Measurements from ENCODE around the gene GGACT. TPM values are rescaled to one million over a fixed set of nuclear protein-coding genes. Genes with fewer than 3 reads are reported as not detected.
A peak's percentile ranks its signal among the peaks of the same experiment; 100 is the strongest.
"Not testable (repeated sequence)": the region's sequence is repeated elsewhere in the genome, so short reads cannot be mapped to it uniquely, and the experiment has no call there.

The GGACT gene
- total RNA-seq: 1 to 10 TPM; 3.1 to 4.1 TPM

DNA sequence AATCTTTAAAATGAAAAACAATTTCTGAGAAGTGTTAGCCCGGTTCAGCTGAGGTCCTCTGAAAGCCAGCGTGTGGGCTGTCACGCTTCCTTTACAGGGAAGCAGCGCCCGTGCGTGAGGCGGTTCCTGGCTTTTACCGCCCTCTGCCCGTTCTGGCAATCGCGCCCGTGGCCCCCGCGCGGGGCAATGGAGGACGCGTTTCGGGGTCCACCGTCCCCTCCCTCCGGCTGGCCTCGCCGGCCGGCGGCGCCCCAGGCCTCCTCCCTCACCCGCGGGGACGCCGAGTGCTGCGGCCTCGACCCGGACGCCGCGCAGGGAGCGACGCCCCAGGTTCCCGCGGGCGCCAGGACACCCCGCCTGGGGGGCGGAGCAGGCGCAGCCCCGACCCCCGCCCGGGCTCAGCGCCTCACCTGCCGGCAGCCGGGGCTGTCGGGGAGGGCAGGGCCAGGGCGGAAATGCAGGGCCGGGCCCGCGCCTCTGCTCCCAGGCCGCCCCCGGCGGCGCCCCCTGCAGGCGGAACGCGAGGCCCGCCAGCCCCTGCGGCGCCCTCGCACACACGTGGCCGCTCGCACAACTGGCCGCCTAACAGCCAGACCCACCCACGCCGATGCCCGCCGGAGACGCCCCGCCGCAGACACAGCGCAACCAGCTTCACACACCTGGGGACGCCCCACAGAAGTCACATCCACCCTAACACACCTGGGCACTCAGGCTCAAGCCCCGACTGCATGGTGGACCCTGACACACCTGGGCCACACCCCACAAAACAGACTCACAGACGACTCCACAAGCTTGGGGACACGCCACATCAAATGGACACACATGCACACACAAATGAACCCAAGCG lies at the start of gene GGACT:
Gene GGACT, minus strand, starts transcription at position 459 of the 847 bp plus-strand sequence. CDS start 56,198 bp downstream, outside the sequence.
- H3K4me3 Mint-ChIP-seq: peak within 1 kb of the TSS; percentile 83
- DNase-seq: peak; percentile 95
- peak within 1 kb of the TSS; percentile 95 for H3K27ac Mint-ChIP-seq
- H3K36me3 Mint-ChIP-seq: peaks cover 3% of the 10 kb centered on the region
- H3K4me1 Mint-ChIP-seq: peaks cover 48% of the 10 kb centered on the region
- H3K9me3 Mint-ChIP-seq: no peaks in the 10 kb centered on the region
- ATAC-seq (ENCODE audit: low read depth): peak; percentile 90
- POLR2A ChIA-PET: interaction anchor here (0.6 to 3.2 kb wide), 6 partner anchors 10 to 1330 kb away, joined by 3 to 30 read pairs (median 4); partner anchors contain the start of genes GPR18 and TMTC4
- H3K27me3 Mint-ChIP-seq: no peaks in the 10 kb centered on the region

DNA sequence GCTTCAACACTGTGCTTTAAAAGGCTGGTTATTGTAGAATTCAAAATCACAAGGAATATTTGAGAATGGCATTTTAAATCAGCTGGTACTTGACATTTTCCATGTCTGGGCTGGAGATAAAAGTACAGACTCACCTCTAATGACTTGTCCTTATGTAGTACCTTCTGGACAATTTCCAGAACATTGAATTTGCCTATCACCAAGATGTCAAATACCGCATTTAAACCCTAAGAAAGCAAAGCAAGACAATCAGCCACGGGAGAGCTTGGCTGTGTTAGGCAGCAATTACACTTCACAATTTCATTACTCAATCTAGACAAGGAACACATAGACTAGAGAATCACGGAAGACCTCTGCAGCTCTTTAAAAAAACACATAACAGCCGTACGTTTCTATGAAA lies 49.2 kb upstream of the GGACT start:
- peak overlapping the region; percentile 20 for H3K27ac Mint-ChIP-seq

DNA sequence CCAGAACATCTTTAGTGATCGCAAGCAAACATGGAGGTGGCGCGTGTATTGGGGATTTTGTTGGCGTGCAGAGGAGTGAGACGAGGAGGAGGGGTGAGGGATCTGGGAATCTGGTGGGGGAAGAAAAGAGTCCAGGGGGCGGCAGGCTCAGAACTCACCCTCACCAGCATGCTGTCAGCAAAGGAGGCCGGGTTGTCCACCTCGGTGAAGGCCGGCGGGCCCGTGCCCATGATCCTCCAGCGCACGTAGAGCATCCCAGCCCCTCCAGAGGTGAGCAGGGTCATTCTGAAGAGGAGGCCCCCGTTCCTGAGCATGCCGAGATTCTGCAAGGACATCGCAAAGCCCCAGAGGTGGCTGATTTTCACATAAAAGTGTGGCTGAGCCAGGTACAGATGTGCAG lies 48.8 kb upstream of the GGACT start:
- Mint-ChIP-seq H3K27me3 (no peaks in the 10 kb centered on the region), H3K36me3 (peaks cover 35% of the 10 kb centered on the region), H3K4me3 (no peak overlapping the region), H3K4me1 (peaks cover 2% of the 10 kb centered on the region), H3K27ac (no peak overlapping the region), H3K9me3 (no peaks in the 10 kb centered on the region)
- no peak for ATAC-seq (ENCODE audit: low read depth)
- no peak for DNase-seq
- POLR2A ChIA-PET: no interaction called here

More for the DNA sequence above, 49.2 kb upstream of the GGACT start:
- POLR2A ChIA-PET: no interaction called here
- Mint-ChIP-seq H3K27me3 (no peaks in the 10 kb centered on the region), H3K9me3 (no peaks in the 10 kb centered on the region), H3K36me3 (peaks cover 35% of the 10 kb centered on the region), H3K4me3 (no peak overlapping the region), H3K4me1 (peaks cover 2% of the 10 kb centered on the region)
- no peak for DNase-seq
- no peak for ATAC-seq (ENCODE audit: low read depth)

DNA sequence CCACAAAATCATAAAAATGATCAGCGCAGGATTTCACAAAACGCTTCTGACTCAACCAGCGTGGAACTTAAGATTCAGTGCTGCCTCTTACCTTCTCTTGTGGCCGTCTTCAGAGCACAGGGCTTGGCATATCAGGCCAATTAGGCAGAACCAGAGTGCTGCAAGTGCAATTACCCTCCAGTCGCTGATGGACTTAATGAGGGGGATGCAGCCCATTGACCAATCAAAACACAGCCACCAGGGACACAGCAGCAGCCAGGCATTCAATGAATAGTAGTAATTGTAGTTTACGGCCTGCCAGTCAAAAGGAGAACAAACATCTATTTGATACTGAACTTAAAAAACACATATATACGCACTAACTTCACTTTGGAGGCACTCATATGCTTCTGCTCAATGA lies 47.9 kb upstream of the GGACT start:
- peaks cover 4% of the 10 kb centered on the region for H3K4me1 Mint-ChIP-seq
- DNase-seq (no peak), ATAC-seq (ENCODE audit: low read depth) (no peak)
- no peaks in the 10 kb centered on the region for H3K27me3 Mint-ChIP-seq
- no peak overlapping the region for H3K4me3 Mint-ChIP-seq
- H3K27ac Mint-ChIP-seq: no peak overlapping the region
- peaks cover 33% of the 10 kb centered on the region for H3K36me3 Mint-ChIP-seq
- H3K9me3 Mint-ChIP-seq: no peaks in the 10 kb centered on the region
- POLR2A ChIA-PET: no interaction called here

DNA sequence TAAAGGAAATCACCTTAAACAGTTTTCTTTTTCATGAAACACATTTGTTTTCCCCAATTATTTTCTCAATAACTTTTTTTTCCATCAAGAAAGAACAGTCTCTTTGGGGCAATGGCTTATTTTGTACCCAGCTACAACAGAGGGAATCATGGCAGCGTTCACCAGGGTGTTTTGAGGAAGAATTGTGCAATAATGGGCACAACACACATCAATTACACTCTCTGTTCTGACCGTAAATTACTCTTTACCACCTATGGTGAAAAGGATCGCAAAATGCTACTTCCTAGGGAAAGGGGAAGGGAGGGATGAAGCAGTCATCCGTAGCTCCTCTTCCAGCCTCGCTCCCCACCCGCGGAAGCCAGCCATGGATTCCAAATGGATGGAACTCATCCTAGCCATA lies 47.4 kb upstream of the GGACT start:
- POLR2A ChIA-PET: no interaction called here
- H3K27ac Mint-ChIP-seq: no peak overlapping the region
- H3K4me3 Mint-ChIP-seq: no peak overlapping the region

DNA sequence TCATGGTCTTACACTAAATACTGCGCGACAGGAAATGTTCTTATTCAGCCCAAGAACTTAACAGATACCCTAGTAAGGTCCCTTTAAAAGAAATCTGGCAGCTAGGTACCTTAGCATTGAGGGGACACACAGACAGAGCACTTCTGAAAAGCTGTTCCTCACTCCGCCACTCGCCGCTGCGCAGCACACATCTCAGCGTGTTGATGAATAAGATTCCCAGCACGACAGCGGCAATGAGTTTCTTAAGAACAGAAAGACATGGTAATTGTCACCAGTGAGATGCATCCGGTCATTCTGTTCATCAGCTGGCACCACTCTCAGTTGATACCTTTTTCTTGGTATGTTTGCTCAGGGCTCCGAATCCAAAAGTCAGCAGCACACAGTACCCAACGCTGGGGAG lies 46.1 kb upstream of the GGACT start:
- Mint-ChIP-seq H3K9me3 (no peaks in the 10 kb centered on the region), H3K4me3 (no peak overlapping the region), H3K4me1 (peaks cover 11% of the 10 kb centered on the region), H3K36me3 (peaks cover 34% of the 10 kb centered on the region), H3K27me3 (no peaks in the 10 kb centered on the region), H3K27ac (no peak overlapping the region)
- no peak for ATAC-seq (ENCODE audit: low read depth)
- DNase-seq: no peak
- POLR2A ChIA-PET: no interaction called here

More for the DNA sequence above, 47.4 kb upstream of the GGACT start:
- Mint-ChIP-seq H3K4me1 (peaks cover 4% of the 10 kb centered on the region), H3K27me3 (no peaks in the 10 kb centered on the region), H3K36me3 (peaks cover 32% of the 10 kb centered on the region), H3K9me3 (no peaks in the 10 kb centered on the region)
- ATAC-seq (ENCODE audit: low read depth): no peak
- no peak for DNase-seq

DNA sequence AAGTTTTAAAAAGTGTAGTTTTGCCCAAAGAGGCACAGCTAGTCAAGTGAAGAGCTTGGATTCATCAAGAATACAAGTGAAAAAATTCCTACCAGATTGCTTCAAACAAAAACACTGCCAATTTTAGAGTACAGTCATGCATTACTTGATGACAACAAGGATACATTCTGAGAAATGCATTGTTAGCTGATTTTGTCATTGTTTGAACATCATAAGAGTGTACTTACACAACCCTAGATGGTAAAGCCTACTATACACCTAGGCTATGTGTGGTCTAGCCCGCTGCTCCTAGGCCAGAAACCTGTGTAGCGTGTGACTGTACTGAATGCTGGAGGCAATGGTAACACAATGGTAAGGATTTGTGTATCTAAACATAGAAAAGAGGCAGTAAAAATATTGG lies 44.9 kb upstream of the GGACT start:
- no peak for DNase-seq
- Mint-ChIP-seq H3K4me1 (peaks cover 13% of the 10 kb centered on the region), H3K9me3 (no peaks in the 10 kb centered on the region), H3K27me3 (no peaks in the 10 kb centered on the region), H3K27ac (no peak overlapping the region), H3K4me3 (no peak overlapping the region), H3K36me3 (peaks cover 38% of the 10 kb centered on the region)
- POLR2A ChIA-PET: no interaction called here
- ATAC-seq (ENCODE audit: low read depth): no peak

DNA sequence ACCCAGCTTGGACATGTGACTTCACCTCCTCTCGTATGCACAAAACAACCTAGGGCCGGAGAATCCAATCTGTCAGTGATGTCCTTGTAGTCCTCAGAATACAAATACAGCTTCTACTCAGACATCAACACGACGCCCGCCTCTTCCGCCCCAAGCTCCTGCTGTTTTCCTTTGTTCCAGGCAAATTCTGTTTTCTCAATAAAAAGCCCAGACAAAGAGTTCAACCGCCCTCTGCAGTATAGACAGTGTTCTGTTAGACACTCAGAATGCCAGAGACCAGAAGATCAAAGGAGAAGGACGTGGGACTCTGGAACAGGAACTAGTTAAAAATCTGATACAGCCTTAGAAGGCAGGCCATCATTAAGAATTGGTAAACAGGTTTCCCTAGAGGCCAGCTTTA lies 42.0 kb upstream of the GGACT start:
- POLR2A ChIA-PET: no interaction called here
- Mint-ChIP-seq H3K4me3 (no peak overlapping the region), H3K4me1 (peaks cover 14% of the 10 kb centered on the region), H3K27me3 (no peaks in the 10 kb centered on the region), H3K9me3 (no peaks in the 10 kb centered on the region), H3K36me3 (peaks cover 40% of the 10 kb centered on the region), H3K27ac (no peak overlapping the region)
- DNase-seq (no peak), ATAC-seq (ENCODE audit: low read depth) (no peak)

DNA sequence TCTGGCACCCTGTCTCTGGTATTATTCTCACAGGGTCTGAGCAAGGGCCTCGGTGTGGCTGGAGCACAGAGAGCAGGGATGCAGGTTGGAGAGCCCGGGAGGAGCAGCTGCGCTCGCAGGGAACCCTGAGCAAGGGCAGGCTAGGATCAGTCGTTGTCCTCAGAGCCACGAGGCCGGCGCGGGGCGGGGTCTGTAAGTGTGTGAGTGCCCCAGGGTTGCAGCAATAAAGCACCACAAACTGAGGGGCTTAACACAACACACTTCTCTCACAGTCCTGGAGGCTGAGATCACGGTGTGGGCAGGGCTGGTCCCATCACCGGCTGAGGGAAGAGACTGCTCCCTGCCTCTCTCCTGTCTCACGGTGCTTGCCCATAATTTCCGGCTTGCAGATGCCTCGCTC lies 38.5 kb upstream of the GGACT start:
- DNase-seq: no peak
- peaks cover 3% of the 10 kb centered on the region for H3K9me3 Mint-ChIP-seq
- no peaks in the 10 kb centered on the region for H3K27me3 Mint-ChIP-seq
- POLR2A ChIA-PET: no interaction called here
- H3K36me3 Mint-ChIP-seq: peaks cover 59% of the 10 kb centered on the region
- ATAC-seq (ENCODE audit: low read depth): no peak
- H3K4me3 Mint-ChIP-seq: no peak overlapping the region
- peaks cover 14% of the 10 kb centered on the region for H3K4me1 Mint-ChIP-seq
- no peak overlapping the region for H3K27ac Mint-ChIP-seq

DNA sequence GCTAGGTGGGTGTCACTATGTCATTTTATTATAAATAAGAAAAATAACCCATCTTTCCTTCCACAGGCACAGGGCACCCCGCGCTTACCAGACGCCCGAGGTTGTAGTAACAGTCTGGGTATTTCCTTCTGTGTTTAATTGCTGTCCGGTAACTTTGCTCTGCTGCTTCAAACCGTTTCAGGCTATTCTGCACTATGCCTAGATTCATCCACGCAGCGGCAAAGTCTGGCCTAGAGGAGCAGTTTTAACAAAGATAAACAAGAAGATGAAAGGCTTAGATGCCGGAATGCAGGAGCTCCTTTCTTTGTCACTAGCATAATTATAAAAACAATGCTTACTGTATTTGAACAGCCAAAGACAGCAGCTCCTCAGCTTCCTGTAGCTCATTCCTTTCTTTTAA lies 36.9 kb upstream of the GGACT start:
- no peak for ATAC-seq (ENCODE audit: low read depth)
- Mint-ChIP-seq H3K9me3 (peaks cover 5% of the 10 kb centered on the region), H3K27ac (no peak overlapping the region), H3K4me3 (no peak overlapping the region), H3K4me1 (peaks cover 11% of the 10 kb centered on the region), H3K27me3 (no peaks in the 10 kb centered on the region), H3K36me3 (peaks cover 63% of the 10 kb centered on the region)
- no peak for DNase-seq
- POLR2A ChIA-PET: no interaction called here

DNA sequence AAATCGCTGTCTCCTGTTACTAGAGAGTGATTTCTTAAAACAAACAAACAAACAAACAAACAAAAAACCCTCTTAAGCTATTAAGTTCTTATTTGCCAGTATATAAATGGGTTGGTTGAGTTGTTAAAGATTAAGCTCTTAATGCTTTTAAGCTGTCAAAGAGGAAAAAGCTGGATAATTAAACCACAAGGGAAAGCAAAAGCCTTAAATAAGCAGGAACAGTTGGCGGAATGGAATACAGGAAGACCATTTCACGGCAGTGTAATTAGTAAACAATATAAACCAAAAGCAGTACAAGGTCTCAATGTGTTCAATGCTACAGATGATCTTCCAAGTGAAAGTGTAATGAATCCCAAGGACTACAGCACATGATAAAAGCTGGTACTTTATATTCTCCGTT lies 32.2 kb upstream of the GGACT start:
- ATAC-seq (ENCODE audit: low read depth) (no peak), DNase-seq (no peak)
- Mint-ChIP-seq H3K36me3 (peaks cover 61% of the 10 kb centered on the region), H3K27ac (no peak overlapping the region), H3K4me3 (no peak overlapping the region), H3K4me1 (peaks cover 10% of the 10 kb centered on the region), H3K27me3 (no peaks in the 10 kb centered on the region), H3K9me3 (peaks cover 8% of the 10 kb centered on the region)
- POLR2A ChIA-PET: no interaction called here

DNA sequence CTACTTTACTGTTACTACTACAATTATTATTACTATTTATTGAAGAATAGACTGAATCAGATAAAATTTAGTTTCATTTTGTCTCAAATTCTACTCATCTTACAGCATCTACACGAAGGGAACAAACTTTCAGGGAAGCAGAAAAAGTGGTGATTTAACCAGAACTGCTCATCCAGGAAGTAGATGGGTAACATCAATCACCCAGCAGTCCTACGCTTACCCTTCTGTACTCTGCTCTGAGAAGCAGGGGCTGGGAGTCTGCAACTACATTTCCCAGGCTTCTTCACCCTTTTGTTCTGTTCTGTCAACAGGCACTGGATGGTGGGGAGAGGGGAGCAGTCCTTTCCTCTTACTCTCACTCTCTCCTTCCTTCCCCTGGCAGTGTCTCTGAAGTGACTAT lies 31.4 kb upstream of the GGACT start:
- no peak for DNase-seq
- Mint-ChIP-seq H3K36me3 (peaks cover 56% of the 10 kb centered on the region), H3K4me1 (peaks cover 10% of the 10 kb centered on the region), H3K27me3 (no peaks in the 10 kb centered on the region), H3K27ac (peak overlapping the region; percentile 72), H3K9me3 (peaks cover 8% of the 10 kb centered on the region), H3K4me3 (no peak overlapping the region)
- POLR2A ChIA-PET: no interaction called here
- peak; percentile 79 for ATAC-seq (ENCODE audit: low read depth)

DNA sequence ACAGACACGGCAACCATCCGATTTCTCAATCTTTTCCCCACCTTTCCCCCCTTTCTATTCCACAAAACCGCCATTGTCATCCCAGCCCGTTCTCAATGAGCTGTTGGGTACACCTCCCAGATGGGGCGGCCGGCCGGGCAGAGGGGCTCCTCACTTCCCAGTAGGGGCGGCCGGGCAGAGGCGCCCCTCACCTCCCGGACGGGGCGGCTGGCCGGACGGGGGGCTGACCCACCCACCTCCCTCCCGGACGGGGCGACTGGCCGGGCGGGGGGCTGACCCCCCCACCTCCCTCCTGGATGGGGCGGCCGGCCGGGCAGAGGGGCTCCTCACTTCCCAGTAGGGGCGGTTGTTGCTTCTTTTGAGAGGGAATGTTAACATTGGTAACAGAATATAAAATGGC lies 30.3 kb upstream of the GGACT start:
- H3K9me3 Mint-ChIP-seq; H3K27me3 Mint-ChIP-seq; H3K4me3 Mint-ChIP-seq; POLR2A ChIA-PET; H3K27ac Mint-ChIP-seq; ATAC-seq (ENCODE audit: low read depth); DNase-seq: not testable (repeated sequence)
- Mint-ChIP-seq H3K36me3 (peaks cover 49% of the 10 kb centered on the region), H3K4me1 (peaks cover 10% of the 10 kb centered on the region)

DNA sequence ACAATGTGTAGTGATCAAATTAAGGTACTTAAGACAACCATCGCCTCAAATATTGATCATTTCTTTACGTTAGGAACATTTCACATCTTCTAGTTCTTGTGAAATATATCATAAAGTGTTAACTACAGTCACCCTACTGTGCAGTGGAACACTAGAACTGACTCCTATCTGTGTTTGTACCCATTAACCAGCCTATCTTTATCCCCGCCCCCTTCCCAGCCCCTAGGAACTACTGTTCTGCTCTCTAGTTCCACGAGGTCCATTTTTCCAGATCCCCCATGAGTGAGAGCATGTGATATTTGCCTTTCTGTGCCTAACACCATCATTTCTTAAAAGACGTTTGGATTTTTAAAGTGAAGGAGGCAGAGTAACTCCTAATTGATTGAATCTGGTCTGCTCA lies 24.4 kb upstream of the GGACT start:
- DNase-seq (no peak), ATAC-seq (ENCODE audit: low read depth) (no peak)
- peaks cover 5% of the 10 kb centered on the region for H3K9me3 Mint-ChIP-seq
- H3K27ac Mint-ChIP-seq: no peak overlapping the region
- no peak overlapping the region for H3K4me3 Mint-ChIP-seq
- POLR2A ChIA-PET: interaction anchor here (0.9 kb wide), 1 partner anchor 52 kb away, joined by 3 read pairs; no protein-coding TSS in a partner anchor
- peaks cover 27% of the 10 kb centered on the region for H3K36me3 Mint-ChIP-seq
- H3K27me3 Mint-ChIP-seq: no peaks in the 10 kb centered on the region
- peaks cover 30% of the 10 kb centered on the region for H3K4me1 Mint-ChIP-seq
